Fibroblast of the aortic adventitia (primary cell): ENCODE data around the gene ZNF597. TPM values are rescaled to one million over a fixed set of nuclear protein-coding genes. Genes with fewer than 3 reads are reported as not detected.

Experiments used
- DNase-seq: peaks from one replicate; pipeline ENCODE4 v3.0.0-alpha.2; 2010; ENCODE audit warnings: low read depth
- H3K4me3 ChIP-seq: 2 replicates; pipeline ENCODE4 v1.5.1; 2011; ENCODE audit warnings: low read depth, mild to moderate bottlenecking, control low read depth, low read length, moderate library complexity
- total RNA-seq: library from RNA; depleted of rRNA; stranded (reverse); fragments of >200 nt; gene quantifications from 2 replicates; pipeline ENCODE4 v1.2.3, GENCODE V29; 2012; ENCODE audit warnings: low replicate concordance
- TF ChIP-seq, protein P1 (sequence below): IDR thresholded peaks from 2 replicates; pipeline ENCODE4 v1.5.1; 2011; ENCODE audit warnings: mild to moderate bottlenecking, low read length, control low read depth, inconsistent platforms; ENCODE audit not compliant: insufficient read depth

The ZNF597 gene
- total RNA-seq, 1 donor: 2.8 TPM

DNA sequence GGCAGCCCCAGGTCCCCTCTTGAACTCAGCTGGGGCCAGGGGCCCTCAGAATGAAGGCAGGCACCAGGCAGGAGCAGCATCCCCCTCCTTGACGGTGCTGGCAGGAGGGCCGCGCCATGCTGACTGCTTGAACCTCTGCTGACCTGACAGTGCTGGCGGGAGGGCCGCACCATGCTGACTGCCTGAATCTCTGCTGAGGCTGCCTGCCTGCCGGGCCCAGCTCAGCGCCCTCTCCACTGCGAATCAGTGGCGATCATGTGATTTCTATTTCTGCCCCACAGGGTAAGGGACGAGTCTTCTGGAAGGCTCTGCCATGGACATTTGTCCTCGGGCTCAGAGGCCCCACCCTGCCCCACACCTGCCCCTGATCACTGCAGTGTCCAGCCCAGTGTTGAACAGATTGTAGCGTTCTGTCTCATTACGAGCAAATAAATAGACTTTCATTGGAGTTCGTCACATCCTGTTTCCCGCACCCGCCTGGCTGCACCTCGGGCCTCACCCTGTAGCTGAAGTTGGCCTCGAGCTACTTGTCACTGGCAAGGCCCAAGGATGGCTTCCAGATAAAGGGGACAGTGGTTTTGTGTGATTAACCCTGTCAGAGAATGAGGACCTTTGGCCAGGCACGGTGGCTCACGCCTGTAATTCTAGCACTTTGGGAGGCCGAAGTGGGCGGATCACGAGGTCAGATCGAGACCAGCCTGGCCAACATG is 43.4 kb upstream of the ZNF597 start:
- TF ChIP-seq, protein P1, sequence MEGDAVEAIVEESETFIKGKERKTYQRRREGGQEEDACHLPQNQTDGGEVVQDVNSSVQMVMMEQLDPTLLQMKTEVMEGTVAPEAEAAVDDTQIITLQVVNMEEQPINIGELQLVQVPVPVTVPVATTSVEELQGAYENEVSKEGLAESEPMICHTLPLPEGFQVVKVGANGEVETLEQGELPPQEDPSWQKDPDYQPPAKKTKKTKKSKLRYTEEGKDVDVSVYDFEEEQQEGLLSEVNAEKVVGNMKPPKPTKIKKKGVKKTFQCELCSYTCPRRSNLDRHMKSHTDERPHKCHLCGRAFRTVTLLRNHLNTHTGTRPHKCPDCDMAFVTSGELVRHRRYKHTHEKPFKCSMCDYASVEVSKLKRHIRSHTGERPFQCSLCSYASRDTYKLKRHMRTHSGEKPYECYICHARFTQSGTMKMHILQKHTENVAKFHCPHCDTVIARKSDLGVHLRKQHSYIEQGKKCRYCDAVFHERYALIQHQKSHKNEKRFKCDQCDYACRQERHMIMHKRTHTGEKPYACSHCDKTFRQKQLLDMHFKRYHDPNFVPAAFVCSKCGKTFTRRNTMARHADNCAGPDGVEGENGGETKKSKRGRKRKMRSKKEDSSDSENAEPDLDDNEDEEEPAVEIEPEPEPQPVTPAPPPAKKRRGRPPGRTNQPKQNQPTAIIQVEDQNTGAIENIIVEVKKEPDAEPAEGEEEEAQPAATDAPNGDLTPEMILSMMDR: no peak
- H3K4me3 ChIP-seq: no peak overlapping the region
- no peak for DNase-seq

DNA sequence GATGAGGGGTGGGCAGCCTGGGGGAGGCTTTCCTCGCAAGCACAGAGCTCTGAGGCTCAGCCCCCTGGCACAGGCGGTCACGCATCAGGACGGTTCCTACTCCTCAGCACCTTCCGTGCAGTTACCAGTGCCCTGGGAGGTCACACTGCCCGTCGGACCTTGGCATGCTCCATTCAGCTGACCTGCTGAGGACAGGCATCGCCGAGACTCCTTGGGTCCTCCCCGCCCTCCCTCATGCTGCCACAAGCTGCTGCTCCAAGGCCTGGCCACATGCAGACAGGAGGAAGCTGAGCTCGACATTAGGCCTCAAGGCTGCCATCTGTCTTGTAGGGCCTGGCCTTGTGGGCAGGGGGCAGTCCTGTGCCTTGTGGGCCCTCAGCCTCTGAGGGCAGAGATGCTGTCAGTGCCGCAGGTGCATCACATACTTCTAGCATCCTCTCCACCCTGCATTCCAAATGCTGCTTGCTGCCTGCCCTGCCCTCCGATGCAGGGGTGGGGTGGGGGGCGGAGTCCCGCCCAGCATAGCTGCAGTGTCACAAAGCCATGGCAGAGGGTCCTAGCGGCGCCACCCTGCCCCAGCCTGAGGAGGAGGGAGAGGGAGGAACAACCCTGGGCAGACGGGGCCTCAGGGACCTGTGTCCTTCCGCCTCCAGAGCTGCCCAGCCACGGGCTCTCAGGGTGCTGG is 42.7 kb upstream of the ZNF597 start:
- DNase-seq: no peak
- no peak overlapping the region for H3K4me3 ChIP-seq
- TF ChIP-seq, protein P1: no peak

GRCh38 chr16:3485097-3485745 is 41.9 kb upstream of the ZNF597 start:
- TF ChIP-seq, protein P1: no peak
- no peak overlapping the region for H3K4me3 ChIP-seq
- DNase-seq: no peak

- TF ChIP-seq, protein P1: no peak
- H3K4me3 ChIP-seq: no peak overlapping the region
Measured at GRCh38 chr16:3484318-3485096, 41.2 kb upstream of the ZNF597 start.

DNA sequence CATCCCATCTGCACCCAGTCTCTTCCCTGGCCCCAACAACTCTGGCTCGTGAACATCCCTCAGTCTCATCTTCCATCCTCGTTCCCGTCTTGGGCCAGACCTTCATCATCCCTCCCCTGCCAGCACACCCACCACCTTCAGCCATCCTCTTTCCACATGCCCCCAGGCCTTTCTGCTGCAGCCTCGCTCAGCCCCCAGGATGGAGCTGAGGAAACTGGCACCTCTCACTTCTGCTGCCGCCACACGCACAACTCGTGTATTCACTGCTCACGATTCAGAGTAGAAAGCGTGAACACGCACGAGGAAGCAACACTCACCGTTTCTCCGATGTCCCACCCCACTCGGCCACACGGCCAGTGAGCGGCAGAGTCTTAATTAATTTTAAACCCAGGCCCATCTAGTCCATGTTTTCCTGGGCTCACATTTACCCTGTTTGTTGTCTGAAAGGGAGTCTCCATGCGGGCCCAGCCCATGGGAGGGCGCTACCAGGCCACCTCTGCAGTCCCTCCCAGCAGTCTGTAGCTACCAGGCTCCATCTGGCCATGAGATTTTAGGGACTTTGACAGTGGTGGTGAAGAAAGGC is 39.4 kb upstream of the ZNF597 start:
- H3K4me3 ChIP-seq: no peak overlapping the region
- DNase-seq: no peak
- TF ChIP-seq, protein P1: no peak

More at GRCh38 chr16:3484318-3485096, 41.2 kb upstream of the ZNF597 start:
- DNase-seq: no peak
